Heart right ventricle (tissue), 16 donors: ENCODE results near the gene WIPF2. TPM values are rescaled to one million over a fixed set of nuclear protein-coding genes. Genes with fewer than 3 reads are reported as not detected.

ENCODE experiments used
- ATAC-seq, 8 donors: fragments of 200-7000 bp; cut with Tn5 transposase; one replicate each; pipeline ENCODE4 v1.9.1; 2020; ENCODE audit warnings: mild to moderate bottlenecking in 8 of 8, moderate library complexity in 8 of 8, moderate number of reproducible peaks in 1 of 8
- DNase-seq, 2 donors: peaks; one replicate each; pipeline ENCODE4 v3.0.0-alpha.2; 2020
- H3K27ac ChIP-seq, 10 donors: fragments of 200-600 bp; sonication (generic) in 2 of 10; one replicate each; pipeline versions ENCODE4 v1.5.0 to v1.8.0; 2020 to 2022; ENCODE audit warnings: mild to moderate bottlenecking in 3 of 10
- H3K27me3 ChIP-seq, 7 donors: fragments of 200-600 bp; one replicate each; pipeline ENCODE4 v1.8.0; 2021 to 2022; ENCODE audit warnings: mild to moderate bottlenecking in 2 of 7
- H3K36me3 ChIP-seq, 9 donors: fragments of 200-600 bp; sonication (generic) in 1 of 9; one replicate each; pipeline versions ENCODE4 v1.5.0 to v1.8.0; 2020 to 2022; ENCODE audit warnings: mild to moderate bottlenecking in 2 of 9
- H3K4me1 ChIP-seq, 9 donors: fragments of 200-600 bp; sonication (generic) in 1 of 9; one replicate each; pipeline versions ENCODE4 v1.5.0 to v1.8.0; 2020 to 2022; ENCODE audit warnings: mild to moderate bottlenecking in 4 of 9
- H3K4me3 ChIP-seq, 10 donors: fragments of 200-600 bp; sonication (generic) in 2 of 10; one replicate each; pipeline versions ENCODE4 v1.5.0 to v1.8.0; 2020 to 2022; ENCODE audit warnings: mild to moderate bottlenecking in 7 of 10, moderate library complexity in 2 of 10
- H3K9me3 ChIP-seq, 11 donors: fragments of 200-600 bp in 10 of 11; sonication (generic) in 2 of 11; one replicate each; pipeline versions ENCODE4 v1.5.0 to v1.8.0; 2013 to 2022; ENCODE audit warnings: mild to moderate bottlenecking in 2 of 11, control low read depth in 1 of 11, moderate library complexity in 1 of 11
- WGBS, 2 donors: extraction: QIAGEN DNeasy Blood & Tissue Kit; methylation state at CpG; one replicate each; pipeline ENCODE4 v1.1.7; 2013; ENCODE audit warnings: inconsistent platforms in 1 of 2; 5-methylcytosine and 5-hydroxymethylcytosine counted together
- intact Hi-C, 10 donors: fragments of 100-400 bp; cut with DNase I; formaldehyde crosslinking; loops; one replicate each; pipeline versions ENCODE4 v1.11.1 to v1.14.2; 2022
- polyA plus RNA-seq, 2 donors: library from polyadenylated mRNA; stranded (reverse); fragments of 200-250 nt; gene quantifications; one replicate each; pipeline ENCODE4 v1.2.3, GENCODE V29; 2013
- total RNA-seq, 10 donors: library from RNA; stranded (reverse); fragmentation: NEBNext Ultra II Directional in 3 of 10; extraction: Animal tissue kit (Norgen Biotek cat#: 25700) in 3 of 10; gene quantifications; one replicate each; pipeline versions ENCODE4 v1.2.1 to v1.2.4, GENCODE V29; 2021 to 2023
- TF ChIP-seq, protein P1 (sequence below), 9 donors: fragments of 200-600 bp; sonication (generic) in 2 of 9; IDR thresholded peaks; one replicate each; pipeline versions ENCODE4 v1.5.0 to v1.8.0; 2021 to 2022; ENCODE audit warnings: antibody characterized with exemption in 9 of 9, mild to moderate bottlenecking in 5 of 9, moderate library complexity in 1 of 9
- donor health status: Arrhythmogenic right ventricular cardiomyopathy.
- donor health status: ischemic (EF 13 %, LVEDD 7.1; RV severe dilation, severe dysfunction).
- donor health status: healthy with polysubstance abuse.
- donor health status: DM: no; HTN: yes; CAD: no.
- donor health status: DM: no; HTN: no; CAD: no.
- donor health status: ischemic (EF 25% LVEDD 6.9; RV normal size, moderate dysfunction).
- donor health status: ischemic (EF 25% LVEDD 5.7; RV mildly dilated, moderate dysfunction).
- donor health status: healthy.
- donor health status: DM: yes; HTN: yes; CAD: no.
- donor health status: Ischemic cardiomyopathy.
- donor health status: ischemic (EF 35%, LVEDD 5.7; RV mildly dilated, moderate dysfunction).
- donor health status: nonischemic (EF 11% LVEDD 7.7; RV severe dilation, severe dysfunction).
- donor health status: DM: yes; HTN: yes; CAD: no.
- donor health status: PGD.
- donor health status: ischemic (EF 29% LVEDD 5.4; RV normal size, mild dysfunction).
- donor health status: nonischemic (EF 23%, LVEDD 6.1; RV moderate dilation, normal function).

Gene WIPF2
- total and polyA plus RNA-seq, 12 donors = 5.1 to 16.0 (median 12.5) TPM

- Histone ChIP-seq H3K27me3 (no peaks in the 10 kb centered on the region), H3K4me3 (no peak overlapping the region), H3K9me3 (no peaks in the 10 kb centered on the region), H3K36me3 (peaks cover 0 to 10% (median 0%) of the 10 kb centered on the region in 9 donors), H3K4me1 (peaks cover 0 to 41% (median 34%) of the 10 kb centered on the region in 9 donors), H3K27ac (no peak overlapping the region)
- 83 to 86% methylated on average over 7 of the region's 7 CpGs for WGBS, 2 donors
- intact Hi-C loops = no loop called here
- DNase-seq (no peak), ATAC-seq (no peak)
- TF ChIP-seq, protein P1, sequence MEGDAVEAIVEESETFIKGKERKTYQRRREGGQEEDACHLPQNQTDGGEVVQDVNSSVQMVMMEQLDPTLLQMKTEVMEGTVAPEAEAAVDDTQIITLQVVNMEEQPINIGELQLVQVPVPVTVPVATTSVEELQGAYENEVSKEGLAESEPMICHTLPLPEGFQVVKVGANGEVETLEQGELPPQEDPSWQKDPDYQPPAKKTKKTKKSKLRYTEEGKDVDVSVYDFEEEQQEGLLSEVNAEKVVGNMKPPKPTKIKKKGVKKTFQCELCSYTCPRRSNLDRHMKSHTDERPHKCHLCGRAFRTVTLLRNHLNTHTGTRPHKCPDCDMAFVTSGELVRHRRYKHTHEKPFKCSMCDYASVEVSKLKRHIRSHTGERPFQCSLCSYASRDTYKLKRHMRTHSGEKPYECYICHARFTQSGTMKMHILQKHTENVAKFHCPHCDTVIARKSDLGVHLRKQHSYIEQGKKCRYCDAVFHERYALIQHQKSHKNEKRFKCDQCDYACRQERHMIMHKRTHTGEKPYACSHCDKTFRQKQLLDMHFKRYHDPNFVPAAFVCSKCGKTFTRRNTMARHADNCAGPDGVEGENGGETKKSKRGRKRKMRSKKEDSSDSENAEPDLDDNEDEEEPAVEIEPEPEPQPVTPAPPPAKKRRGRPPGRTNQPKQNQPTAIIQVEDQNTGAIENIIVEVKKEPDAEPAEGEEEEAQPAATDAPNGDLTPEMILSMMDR (IDR thresholded peaks at IDR 0.05) = no peak
Measured at GRCh38 chr17:40247926-40248495, 28.9 kb downstream of the WIPF2 start.

- Histone ChIP-seq H3K4me1 (peaks cover 0 to 41% (median 34%) of the 10 kb centered on the region in 9 donors), H3K4me3 (no peak overlapping the region), H3K27ac (no peak overlapping the region), H3K9me3 (no peaks in the 10 kb centered on the region), H3K27me3 (no peaks in the 10 kb centered on the region), H3K36me3 (peaks cover 0 to 10% (median 0%) of the 10 kb centered on the region in 9 donors)
- 87 to 91% methylated on average over 1 of the region's 1 CpG for WGBS, 2 donors
- intact Hi-C loops = no loop called here
- TF ChIP-seq, protein P1 (IDR thresholded peaks at IDR 0.05) = no peak
- DNase-seq = no peak
- ATAC-seq = no peak
Measured at GRCh38 chr17:40248507-40248906, 29.4 kb downstream of the WIPF2 start.

DNA sequence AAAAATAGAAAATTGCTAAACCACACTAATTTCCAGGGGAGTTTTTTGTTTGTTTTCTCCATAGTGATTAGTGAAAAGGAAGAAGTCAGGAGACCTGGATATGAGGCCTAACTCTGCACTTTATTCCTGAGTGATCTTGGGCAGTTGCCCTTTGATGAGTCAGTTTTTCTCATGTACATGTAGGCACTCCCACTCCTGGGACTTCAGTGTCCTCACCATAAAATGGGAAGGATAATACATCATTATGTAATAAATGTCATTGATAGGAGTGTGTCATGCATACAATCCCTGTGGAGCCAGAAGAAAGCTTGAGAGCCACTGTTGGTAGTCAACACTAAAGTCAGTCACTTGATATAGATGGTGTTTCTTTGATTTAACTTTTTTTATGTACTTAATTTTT, 32.5 kb downstream of the WIPF2 start:
- intact Hi-C loops = no loop called here
- DNase-seq (peak in 1 of 2 donors; percentile 28), ATAC-seq (peak; percentile 20 to 90 (median 62))
- Histone ChIP-seq H3K4me1 (peaks cover 0 to 34% (median 16%) of the 10 kb centered on the region in 9 donors), H3K27me3 (no peaks in the 10 kb centered on the region), H3K27ac (peak overlapping the region in 2 of 10 donors; percentile 8 to 26), H3K9me3 (no peaks in the 10 kb centered on the region), H3K36me3 (peaks cover 0 to 10% (median 4%) of the 10 kb centered on the region in 9 donors), H3K4me3 (no peak overlapping the region)
- TF ChIP-seq, protein P1 (IDR thresholded peaks at IDR 0.05) = no peak

- no peak for ATAC-seq
- Histone ChIP-seq H3K9me3 (no peaks in the 10 kb centered on the region), H3K36me3 (peaks cover 0 to 30% (median 23%) of the 10 kb centered on the region in 9 donors), H3K4me3 (no peak overlapping the region), H3K27ac (no peak overlapping the region), H3K4me1 (peaks cover 0 to 23% (median 15%) of the 10 kb centered on the region in 9 donors), H3K27me3 (no peaks in the 10 kb centered on the region)
- WGBS, 2 donors = 90 to 92% methylated on average over 3 of the region's 3 CpGs
- intact Hi-C loops = no loop called here
- no peak for DNase-seq
- TF ChIP-seq, protein P1 (IDR thresholded peaks at IDR 0.05) = no peak
Measured at GRCh38 chr17:40253565-40253964, 34.5 kb downstream of the WIPF2 start.
